IMR-90 (cell line): ENCODE results near the gene P2RX5. TPM values are rescaled to one million over a fixed set of nuclear protein-coding genes. Genes with fewer than 3 reads are reported as not detected.

Experiments
- ATAC-seq: fragments of 200-7000 bp; cut with Tn5 transposase; 2 replicates; pipeline ENCODE4 v1.9.1; 2020; ENCODE audit warnings: low read depth, mild to moderate bottlenecking, moderate library complexity
- BruUV-seq: library from RNA; stranded (reverse); fragments of 400-500 nt; replicated peaks from 2 replicates; lab custom pipeline; 2021; lab: Mats Ljungman, UMichigan
- CTCF ChIA-PET: fragments of 300-600 bp; formaldehyde crosslinking; extraction: SDS; loops from one replicate; lab custom pipeline; 2021; ENCODE audit warnings: antibody characterized with exemption; lab: Yijun Ruan, JAX
- POLR2A ChIA-PET: fragments of 300-600 bp; sonication (Branson Sonifier 250); formaldehyde crosslinking; loops from one replicate; lab custom pipeline; 2022; ENCODE audit warnings: antibody characterized with exemption; ENCODE audit not compliant: unreplicated experiment; lab: Charles Lee
- DNase-seq: peaks from one replicate; pipeline ENCODE4 v3.0.0; 2013
- H2AFZ ChIP-seq: replicated peaks from 2 replicates; pipeline ENCODE3; 2013; ENCODE audit warnings: low read length, mild to moderate bottlenecking; ENCODE audit not compliant: poor library complexity
- H2AK5ac ChIP-seq: 2 replicates; pipeline ENCODE4 v1.6.1; 2013; ENCODE audit warnings: low read depth, low read length, inconsistent platforms
- H2AK9ac ChIP-seq: replicated peaks from 2 replicates; pipeline ENCODE3; 2013; ENCODE audit warnings: mild to moderate bottlenecking, low read depth, low read length, moderate library complexity; ENCODE audit not compliant: poor library complexity
- H2BK120ac ChIP-seq: 2 replicates; pipeline ENCODE4 v1.6.1; 2013; ENCODE audit warnings: low read depth, low read length, inconsistent platforms
- H2BK15ac ChIP-seq: 3 replicates; pipeline ENCODE4 v1.6.1; 2013; ENCODE audit warnings: low read depth, low read length, inconsistent platforms
- H2BK20ac ChIP-seq: 2 replicates; pipeline ENCODE4 v1.6.1; 2013; ENCODE audit warnings: low read depth, mild to moderate bottlenecking, inconsistent platforms, low read length, moderate library complexity
- H2BK5ac ChIP-seq: 2 replicates; pipeline ENCODE4 v1.6.1; 2013; ENCODE audit warnings: mild to moderate bottlenecking, low read depth, low read length, inconsistent platforms; ENCODE audit not compliant: poor library complexity, severe bottlenecking
- H3K14ac ChIP-seq: replicated peaks from 2 replicates; pipeline ENCODE4 v1.6.1; 2013; ENCODE audit warnings: low read depth, low read length, inconsistent platforms
- H3K18ac ChIP-seq: 2 replicates; pipeline ENCODE4 v1.6.1; 2013; ENCODE audit warnings: low read depth, low read length, control low read depth
- H3K23ac ChIP-seq: 2 replicates; pipeline ENCODE4 v1.6.1; 2013; ENCODE audit warnings: low read depth, low read length, inconsistent platforms
- H3K27ac ChIP-seq: 2 replicates; pipeline ENCODE4 v1.5.1; 2013; ENCODE audit warnings: mild to moderate bottlenecking, control low read depth, low read length; ENCODE audit not compliant: insufficient read depth
- H3K27me3 ChIP-seq: 2 replicates; pipeline ENCODE4 v1.6.1; 2013; ENCODE audit warnings: low read length; ENCODE audit not compliant: control insufficient read depth, insufficient read depth
- H3K36me3 ChIP-seq: 2 replicates; pipeline ENCODE4 v1.6.1; 2013; ENCODE audit warnings: low read length, mixed read lengths; ENCODE audit not compliant: control insufficient read depth, insufficient read depth
- H3K4ac ChIP-seq: 2 replicates; pipeline ENCODE4 v1.6.1; 2013; ENCODE audit warnings: low read depth, low read length, inconsistent platforms
- H3K4me1 ChIP-seq: 2 replicates; pipeline ENCODE4 v1.6.1; 2013; ENCODE audit warnings: low read length, mixed read lengths; ENCODE audit not compliant: control insufficient read depth, insufficient read depth
- H3K4me2 ChIP-seq: 2 replicates; pipeline ENCODE4 v1.6.1; 2013; ENCODE audit warnings: low read depth, mild to moderate bottlenecking, control low read depth, low read length, moderate library complexity
- H3K4me3 ChIP-seq: 2 replicates; pipeline ENCODE4 v1.5.1; 2013; ENCODE audit warnings: low read depth, mild to moderate bottlenecking, control low read depth, low read length, moderate library complexity; ENCODE audit not compliant: insufficient read depth
- H3K56ac ChIP-seq: 2 replicates; pipeline ENCODE4 v1.6.1; 2013; ENCODE audit warnings: low read length, inconsistent platforms; ENCODE audit not compliant: insufficient read depth; ENCODE audit errors: extremely low read depth
- H3K79me1 ChIP-seq, 2 experiments: 2 replicates each; pipeline ENCODE4 v1.6.1; 2013; ENCODE audit warnings: low read length in 2 of 2, inconsistent platforms in 1 of 2, low read depth in 1 of 2
- H3K9ac ChIP-seq: 2 replicates; pipeline ENCODE4 v1.6.1; 2013; ENCODE audit warnings: low read depth, low read length, control low read depth
- H3K9me1 ChIP-seq: 2 replicates; pipeline ENCODE4 v1.6.1; 2013; ENCODE audit warnings: low read length, inconsistent platforms; ENCODE audit not compliant: insufficient read depth
- H3K9me3 ChIP-seq: 2 replicates; pipeline ENCODE4 v1.6.1; 2013; ENCODE audit warnings: low read length; ENCODE audit not compliant: control insufficient read depth, insufficient read depth
- H4K20me1 ChIP-seq: 2 replicates; pipeline ENCODE4 v1.6.1; 2013; ENCODE audit warnings: low read length, inconsistent platforms; ENCODE audit not compliant: insufficient read depth
- H4K5ac ChIP-seq: 2 replicates; pipeline ENCODE4 v1.6.1; 2013; ENCODE audit warnings: mild to moderate bottlenecking, low read depth, low read length, control low read depth
- H4K8ac ChIP-seq, 2 experiments: 2 replicates each; pipeline ENCODE4 v1.6.1; 2013; ENCODE audit warnings: low read depth in 2 of 2, low read length in 2 of 2, control low read depth in 1 of 2, inconsistent platforms in 1 of 2
- H4K91ac ChIP-seq: 2 replicates; pipeline ENCODE4 v1.6.1; 2013; ENCODE audit warnings: low read depth, low read length, inconsistent platforms; ENCODE audit not compliant: insufficient read depth
- CEBPB ChIP-seq: IDR thresholded peaks from 2 replicates; pipeline ENCODE4 v1.6.1; 2012; ENCODE audit warnings: low read depth, low read length, improper control_type of control experiment
- FOS ChIP-seq: fragments of 150-350 bp; IDR thresholded peaks from 2 replicates; pipeline ENCODE4 v1.6.1; 2016; ENCODE audit warnings: low read depth, low read length
- NFE2L2 ChIP-seq: fragments of 150-350 bp; IDR thresholded peaks from 2 replicates; pipeline ENCODE4 v1.6.1; 2016; ENCODE audit warnings: low read depth, mild to moderate bottlenecking, low read length
- WGBS, 2 experiments: methylation state at CpG; one replicate each; pipeline versions ENCODE4 v1.1.5 to v1.1.7; 2013; ENCODE audit warnings: missing lambda C conversion rate in 2 of 2; ENCODE audit not compliant: insufficient read length in 1 of 2; ENCODE audit errors: extremely low coverage in 2 of 2; 5-methylcytosine and 5-hydroxymethylcytosine counted together
- dilution Hi-C: fragments of 300-500 bp; cut with HindIII; formaldehyde crosslinking; loops from one replicate; pipeline ENCODE4 v1.14.3; 2018; ENCODE audit warnings: low sequenced_read_pairs; ENCODE audit not compliant: unreplicated experiment
- in situ Hi-C: fragments of 300-500 bp; cut with MboI; formaldehyde crosslinking; loops from 3 replicates; pipeline ENCODE4 v1.14.3; 2019; ENCODE audit warnings: low sequenced_read_pairs, inconsistent platforms, mixed read lengths
- intact Hi-C: fragments of 100-400 bp; cut with micrococcal nuclease; formaldehyde crosslinking; loops from 2 replicates; pipeline ENCODE4 v1.10.0; 2022
- polyA plus RNA-seq, 3 experiments: library from polyadenylated mRNA; depleted of rRNA; stranded (reverse); fragments of >200 nt; gene quantifications; 2 replicates each; pipeline ENCODE4 v1.2.3, GENCODE V29; 2012; ENCODE audit warnings: low replicate concordance in 1 of 3
- total RNA-seq: library from RNA; depleted of rRNA; stranded (reverse); fragments of >200 nt; gene quantifications from 2 replicates; pipeline ENCODE4 v1.2.3, GENCODE V29; 2012

Gene P2RX5
- total and polyA plus RNA-seq, 2 of the 4 experiments (the other 2 are of a cell fraction): 1.8 to 3.7 TPM

DNA sequence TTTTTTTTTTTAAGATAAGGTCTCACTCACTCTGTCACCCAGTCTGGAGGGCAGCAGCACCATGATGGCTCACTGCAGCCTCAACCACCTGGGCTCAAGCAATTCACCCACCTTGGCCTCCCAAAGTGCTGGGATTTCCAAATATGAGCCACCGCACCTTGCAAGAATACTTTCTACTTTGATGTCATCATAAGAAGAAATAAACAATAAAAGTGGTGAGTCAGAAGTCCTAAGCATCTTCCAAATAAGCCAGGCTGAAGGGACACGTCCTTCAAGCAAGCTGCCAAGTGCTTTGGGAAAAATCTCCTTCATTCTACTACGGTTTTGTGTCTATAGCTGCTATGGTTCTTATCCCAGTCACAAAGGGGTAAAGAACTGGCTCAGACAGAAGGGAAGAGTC lies 48.1 kb upstream of the P2RX5 start:
- no CpG with 5 or more reads among the region's 3 CpGs for WGBS, 2 experiments
- intact Hi-C loops: no loop called here
- no peaks in the 10 kb centered on the region for H3K9me3 ChIP-seq
- H4K20me1 ChIP-seq: no peaks in the 10 kb centered on the region
- ATAC-seq: no peak
- no peak overlapping the region for H4K8ac ChIP-seq
- H2AFZ ChIP-seq: no peak overlapping the region
- no peak overlapping the region for H2BK15ac ChIP-seq
- H2AK9ac ChIP-seq: no peak overlapping the region
- dilution Hi-C loops: no loop called here
- peaks cover 20% of the 10 kb centered on the region for H3K27me3 ChIP-seq
- CTCF ChIA-PET: no interaction called here
- peak; percentile 62 for DNase-seq
- no peak overlapping the region for H3K23ac ChIP-seq
- no peaks in the 10 kb centered on the region for H3K4me1 ChIP-seq
- H3K4me3 ChIP-seq: no peak overlapping the region
- no peaks in the 10 kb centered on the region for H3K79me1 ChIP-seq
- in situ Hi-C loops: loop anchor here (25.0 kb wide), 1 partner anchor 268 kb away; no protein-coding TSS in a partner anchor
- no TSS peak for BruUV-seq
- no peak overlapping the region for H4K91ac ChIP-seq
- H2AK5ac ChIP-seq: no peak overlapping the region
- H3K9me1 ChIP-seq: no peaks in the 10 kb centered on the region; the same call in 1 of the 2 replicates
- H3K18ac ChIP-seq: no peak overlapping the region
- no peak overlapping the region for H3K4ac ChIP-seq
- H3K27ac ChIP-seq: no peak overlapping the region
- no peak overlapping the region for H3K4me2 ChIP-seq
- H3K14ac ChIP-seq: no peak overlapping the region
- H3K56ac ChIP-seq: no peak overlapping the region
- H2BK20ac ChIP-seq: no peak overlapping the region
- no peak overlapping the region for H2BK120ac ChIP-seq
- H2BK5ac ChIP-seq: no peak overlapping the region
- POLR2A ChIA-PET: interaction anchor here (0.6 kb wide), 1 partner anchor 37 kb away, joined by 3 read pairs; no protein-coding TSS in a partner anchor
- TF ChIP-seq FOS: peak; percentile 3; the same call in 1 of the 2 replicates
- peak; percentile 11; the same call in 1 of the 2 replicates for TF ChIP-seq CEBPB
- TF ChIP-seq NFE2L2: no peak
- no peaks in the 10 kb centered on the region for H3K36me3 ChIP-seq
- no peak overlapping the region for H4K5ac ChIP-seq
- no peak overlapping the region for H3K9ac ChIP-seq
